ENCODE data around the gene COL8A2.

The COL8A2 gene

DNA sequence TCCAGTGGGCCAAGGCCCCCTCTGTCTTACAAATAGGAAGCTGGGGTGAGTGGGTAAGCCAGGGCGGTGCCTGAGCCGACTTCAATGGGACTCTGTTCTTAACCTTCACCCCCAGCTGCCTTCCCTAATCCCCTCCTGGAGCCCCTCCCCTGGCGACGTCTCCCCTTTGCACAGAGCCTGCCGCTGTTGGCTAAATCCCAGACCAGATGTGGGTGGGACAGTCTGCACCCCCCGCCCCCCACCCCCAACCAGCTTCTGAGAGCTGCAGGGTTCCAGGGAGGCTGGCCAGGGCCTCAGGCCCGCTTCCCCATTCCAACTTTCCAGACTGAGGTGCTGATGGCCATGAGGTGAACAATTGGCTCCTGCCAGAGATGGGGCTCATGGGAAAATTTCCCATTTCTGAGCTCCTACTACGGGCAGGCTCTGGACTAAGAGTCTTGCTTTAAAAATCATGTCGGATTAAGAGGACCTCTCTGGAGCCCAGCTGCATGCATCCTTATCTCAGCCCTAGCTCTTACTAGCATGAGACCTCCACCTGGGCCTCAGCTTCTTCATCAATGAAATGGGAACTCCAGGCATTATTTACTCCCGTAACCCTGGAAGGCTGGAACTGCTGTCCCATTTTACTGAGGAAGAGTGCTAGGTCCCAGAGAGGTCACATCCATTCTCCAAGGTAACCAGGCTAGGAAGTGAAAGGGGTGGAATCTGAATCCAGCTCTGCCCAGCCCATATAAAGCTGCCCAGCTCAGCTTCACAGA is 6.4 kb downstream of the COL8A2 start:
- TF ChIP-seq ZFX (IDR thresholded peaks at IDR 0.05; ENCODE audit: borderline replicate concordance) (no peak), CTCF (IDR thresholded peaks at IDR 0.05) (no peak)

GRCh38 chr1:36116901-36117300 is 8.1 kb downstream of the COL8A2 start:
- TF ChIP-seq ZFX (IDR thresholded peaks at IDR 0.05; ENCODE audit: borderline replicate concordance) (no peak), CTCF (IDR thresholded peaks at IDR 0.05) (no peak)
- H3K27ac ChIP-seq, result no peak overlapping the region

More for the DNA sequence above, 6.4 kb downstream of the COL8A2 start:
- H3K27ac ChIP-seq, result no peak overlapping the region

DNA sequence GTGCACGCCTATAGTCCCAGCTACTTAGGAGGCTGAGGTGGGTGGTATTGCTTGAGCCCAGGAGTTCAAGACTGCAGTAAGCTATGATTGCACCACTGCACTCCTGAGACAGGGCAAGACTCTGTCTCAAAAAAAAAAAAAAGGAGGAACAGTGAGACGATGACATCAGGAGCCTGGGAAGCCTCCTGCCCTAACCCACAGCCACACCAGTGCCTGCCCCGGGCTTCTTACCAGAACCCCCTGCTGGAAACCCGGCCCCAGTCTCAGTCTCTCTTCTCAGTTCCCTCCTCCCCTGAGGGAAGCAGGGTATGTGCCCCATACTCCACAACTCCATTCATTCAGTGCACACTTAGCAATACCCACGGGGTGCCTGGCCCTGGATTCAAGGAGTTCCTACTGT is 9.1 kb downstream of the COL8A2 start:
- TF ChIP-seq CTCF (IDR thresholded peaks at IDR 0.05) (no peak), ZFX (IDR thresholded peaks at IDR 0.05; ENCODE audit: borderline replicate concordance) (no peak)
- H3K27ac ChIP-seq, result no peak overlapping the region

DNA sequence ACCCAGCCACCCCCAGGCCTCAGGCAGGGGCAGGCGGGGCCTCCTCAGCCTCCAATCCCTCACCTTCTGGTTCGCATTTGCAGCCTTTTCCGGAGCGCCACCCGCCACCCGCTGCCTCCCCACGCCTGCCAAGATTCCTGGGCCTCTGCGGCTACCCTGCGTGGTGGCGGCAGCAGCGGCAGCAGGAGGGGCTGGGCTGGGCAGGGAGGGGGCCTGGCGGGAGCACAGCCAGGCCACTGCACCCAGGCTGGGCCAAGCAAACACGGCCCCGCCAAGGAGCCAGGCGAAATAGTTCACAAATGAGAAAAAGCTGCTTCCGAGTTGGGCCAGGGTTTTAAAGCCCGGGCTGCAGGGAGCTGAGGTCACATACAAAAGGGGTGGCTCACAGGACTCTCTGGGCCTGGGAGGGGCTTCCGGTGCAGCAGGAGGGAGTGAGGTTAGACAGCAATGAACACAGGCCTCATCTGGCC is 9.8 kb downstream of the COL8A2 start:
- no peak overlapping the region for H3K27ac ChIP-seq
- TF ChIP-seq ZFX (IDR thresholded peaks at IDR 0.05; ENCODE audit: borderline replicate concordance), result no peak
- TF ChIP-seq CTCF (IDR thresholded peaks at IDR 0.05), result no peak

- no peak overlapping the region for H3K27ac ChIP-seq
- TF ChIP-seq CTCF (IDR thresholded peaks at IDR 0.05) (no peak), ZFX (IDR thresholded peaks at IDR 0.05; ENCODE audit: borderline replicate concordance) (no peak)
Measured at GRCh38 chr1:36114371-36114770, 10.7 kb downstream of the COL8A2 start.

- no peak overlapping the region for H3K27ac ChIP-seq
- TF ChIP-seq CTCF (IDR thresholded peaks at IDR 0.05) (no peak), ZFX (IDR thresholded peaks at IDR 0.05; ENCODE audit: borderline replicate concordance) (no peak)
Measured at GRCh38 chr1:36112823-36113222, 12.2 kb downstream of the COL8A2 start.

DNA sequence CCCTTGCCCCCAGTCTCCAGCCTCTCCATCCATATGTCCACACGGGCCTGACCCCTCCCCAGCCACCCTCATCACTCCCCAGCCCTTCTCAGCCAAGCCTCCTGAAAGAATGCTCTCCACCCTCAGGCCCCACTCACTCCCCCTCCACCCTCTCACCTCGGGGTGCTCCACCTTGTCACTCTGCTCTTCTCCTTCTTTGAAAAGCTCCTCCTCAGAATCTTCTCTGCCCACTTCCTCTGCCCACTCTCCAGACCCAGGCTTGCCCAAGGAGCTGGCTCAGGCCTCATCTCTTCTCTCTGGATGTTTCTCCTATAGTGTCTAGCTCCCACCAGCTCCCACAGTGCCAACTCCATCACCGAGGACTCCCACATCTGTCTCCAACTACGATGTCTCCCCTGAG is 13.9 kb downstream of the COL8A2 start:
- H3K27ac ChIP-seq, result no peak overlapping the region
- no peak for TF ChIP-seq ZFX (IDR thresholded peaks at IDR 0.05; ENCODE audit: borderline replicate concordance)
- no peak for TF ChIP-seq CTCF (IDR thresholded peaks at IDR 0.05)
